ENCODE measurements around the gene CDC27.
"Not testable (repeated sequence)": the region's sequence is repeated elsewhere in the genome, so short reads cannot be mapped to it uniquely, and the experiment has no call there.

CDC27 gene

DNA sequence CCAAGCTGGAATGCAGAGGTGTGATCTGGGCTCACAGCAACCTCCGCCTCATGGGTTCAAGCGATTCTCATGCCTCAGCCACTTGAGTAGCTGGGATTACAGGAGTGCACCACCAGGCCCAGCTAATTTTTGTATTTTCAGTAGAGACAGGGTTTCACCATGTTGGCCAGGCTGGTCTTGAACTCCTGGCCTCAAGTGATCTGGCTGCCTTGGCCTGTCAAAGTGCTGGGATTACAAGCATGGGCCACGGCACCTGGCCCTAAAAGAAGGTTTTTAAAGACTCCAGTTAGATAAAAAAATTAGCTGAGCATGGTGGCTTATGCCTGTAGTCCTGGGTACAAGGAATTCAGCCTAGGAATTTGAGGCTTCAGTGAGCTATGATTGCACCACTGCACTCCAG lies 62.3 kb downstream of the CDC27 start:
- not testable (repeated sequence) for FAIRE-seq

DNA sequence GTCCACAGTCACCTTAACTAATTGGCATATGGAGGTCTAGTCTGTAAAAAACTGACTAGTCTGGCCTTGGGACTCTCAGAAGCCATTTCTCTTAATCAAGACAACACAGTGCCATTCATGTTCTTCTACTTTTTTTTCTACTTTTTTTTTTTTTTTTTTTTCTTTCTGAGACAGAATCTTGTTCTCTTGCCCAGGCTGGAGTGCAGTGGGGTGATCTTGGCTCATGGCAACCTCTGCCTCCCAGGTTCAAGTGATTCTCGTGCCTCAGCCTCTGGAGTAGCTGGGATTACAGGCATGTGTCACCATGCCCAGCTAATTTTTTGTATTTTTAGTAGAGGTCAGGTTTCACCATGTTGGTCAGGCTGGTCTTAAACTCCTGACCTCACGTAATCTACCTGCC lies 65.8 kb downstream of the CDC27 start:
- FAIRE-seq: not testable (repeated sequence)

DNA sequence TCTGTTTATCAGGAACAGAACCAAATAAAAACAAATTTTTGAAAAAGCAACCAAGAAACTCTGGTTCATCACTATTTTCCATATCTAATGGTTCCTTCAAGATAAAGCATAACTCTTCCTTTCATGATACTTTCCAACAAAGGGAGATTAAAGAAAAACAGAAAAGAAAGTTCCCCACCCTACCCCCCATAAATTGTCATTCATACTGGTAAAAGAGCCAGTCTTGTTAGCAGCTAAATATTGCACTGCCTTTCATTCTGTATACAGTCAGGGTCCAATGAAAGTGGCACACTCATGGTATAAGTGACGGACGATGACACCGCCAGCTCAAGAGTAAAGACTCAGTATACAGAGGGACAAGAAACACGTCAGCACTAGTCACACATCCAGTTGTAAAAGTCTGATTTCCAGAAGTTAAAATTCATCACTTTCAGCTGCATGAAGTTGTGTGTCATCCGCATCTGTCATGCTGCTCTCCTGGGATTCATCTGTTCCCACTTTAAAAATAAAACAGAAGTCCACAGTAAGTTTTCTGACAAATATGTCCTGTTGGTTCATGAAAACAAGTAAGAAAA lies 68.5 kb downstream of the CDC27 start:
- FAIRE-seq: no peak

DNA sequence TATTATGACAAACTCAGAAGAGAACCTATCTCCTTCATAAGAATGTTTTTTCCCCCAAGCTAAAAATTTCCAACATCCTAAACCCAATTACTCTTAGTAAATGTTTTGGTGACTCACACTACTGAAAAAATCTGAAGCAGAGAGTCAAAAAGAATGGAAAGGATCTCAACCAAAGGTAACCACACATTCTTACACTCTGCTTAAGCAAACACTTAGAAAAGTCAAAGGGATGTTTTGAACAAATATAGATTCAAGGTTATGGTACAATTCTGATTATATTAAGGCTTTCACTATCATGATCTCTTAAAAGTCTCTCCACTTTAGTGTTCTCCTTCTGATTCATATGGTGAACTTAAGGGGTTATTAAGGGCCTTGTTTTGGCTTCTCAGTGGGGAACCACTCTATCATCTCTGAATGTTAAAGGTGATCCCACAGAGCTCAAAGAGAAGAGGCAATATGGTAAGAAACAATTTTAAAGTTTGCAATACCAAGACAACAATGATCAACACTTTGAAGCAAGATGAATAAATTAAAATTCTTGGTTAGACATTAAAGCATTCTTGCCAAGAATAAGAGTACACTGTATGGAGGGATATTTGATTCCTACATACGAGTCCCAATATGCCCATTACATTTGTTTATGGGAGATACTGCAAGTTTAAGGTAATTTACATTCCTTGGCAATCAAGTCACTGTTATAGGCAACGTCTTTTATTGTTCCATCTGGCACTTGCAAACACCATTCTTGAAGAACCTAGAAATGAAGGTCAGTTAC lies 69.2 kb downstream of the CDC27 start:
- FAIRE-seq: no peak

DNA sequence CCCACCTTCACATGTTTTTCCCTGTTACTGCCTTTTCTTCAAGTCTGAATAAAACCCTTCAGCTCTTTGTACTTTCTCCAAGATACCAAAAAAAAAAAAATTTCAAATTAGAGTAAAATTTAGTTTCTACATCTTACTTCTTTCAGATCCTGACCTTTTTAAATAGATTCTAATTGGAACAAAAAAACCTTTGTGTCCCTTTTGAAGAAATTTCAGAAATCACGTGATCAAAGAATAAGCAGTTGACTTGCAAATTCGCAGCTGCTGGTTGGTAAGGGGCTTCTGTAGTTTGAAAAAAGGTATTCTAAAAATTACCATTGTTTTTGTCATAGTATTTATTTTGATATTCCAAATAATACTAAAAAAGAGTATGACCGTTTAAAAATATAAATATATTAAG lies 71.7 kb downstream of the CDC27 start:
- no peak for FAIRE-seq

DNA sequence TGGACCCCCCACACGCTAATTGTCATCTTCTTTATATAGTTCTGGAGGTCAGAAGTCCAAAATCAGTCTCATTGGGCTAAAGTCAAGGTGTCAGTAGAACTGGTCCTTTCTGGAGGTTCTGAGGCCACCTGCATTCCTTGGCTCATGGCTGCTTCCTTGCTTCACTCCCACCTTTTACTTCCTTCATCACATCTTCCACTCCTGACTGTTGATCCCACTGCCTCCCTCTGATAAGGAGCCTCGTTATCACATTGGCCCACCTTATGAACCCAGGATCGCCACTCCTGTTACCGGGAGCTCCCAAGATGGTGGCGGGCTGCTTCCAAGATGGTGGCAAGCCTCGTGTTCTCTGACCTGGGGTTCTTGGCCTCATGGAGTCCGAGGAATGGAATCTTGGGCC lies 83.0 kb downstream of the CDC27 start:
- FAIRE-seq: no peak

DNA sequence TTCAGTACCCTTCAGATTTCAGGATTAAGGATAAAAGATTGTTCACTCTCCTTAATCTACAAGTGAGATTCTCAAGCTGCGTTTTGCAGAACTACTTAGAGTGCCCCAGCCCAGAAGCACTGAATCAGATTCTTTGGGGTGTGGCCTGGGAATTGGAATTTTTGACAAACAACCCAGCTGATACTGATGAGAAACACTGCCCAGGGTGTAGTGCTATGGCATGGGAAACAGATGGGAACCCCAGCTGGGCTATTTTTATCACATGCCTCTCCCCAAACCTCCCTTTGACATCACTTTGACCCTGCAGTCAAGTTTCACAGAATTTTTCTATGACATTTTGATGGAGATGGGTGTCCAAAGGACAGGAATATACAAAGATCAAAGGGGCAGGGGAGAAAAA lies 83.8 kb downstream of the CDC27 start:
- not testable (repeated sequence) for FAIRE-seq

DNA sequence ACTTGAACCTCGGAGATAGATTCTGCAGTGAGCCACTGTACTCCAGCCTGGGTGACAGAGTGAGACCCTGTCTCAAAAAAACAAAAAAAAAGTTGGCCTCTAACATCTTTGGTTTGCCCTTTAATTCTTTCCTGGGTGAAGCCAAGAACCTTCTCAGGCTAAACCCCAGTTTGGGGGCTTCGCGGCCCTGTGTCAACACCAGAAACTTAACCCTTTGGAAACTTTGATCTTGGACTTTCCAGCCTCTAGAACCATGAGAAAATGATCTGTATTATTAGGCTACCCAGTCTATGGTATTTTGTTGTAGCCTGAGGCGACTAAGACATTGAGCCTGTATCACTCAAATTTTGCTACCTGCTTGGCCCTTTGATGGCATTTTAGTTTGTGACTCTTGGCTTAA lies 86.2 kb downstream of the CDC27 start:
- no peak for FAIRE-seq

DNA sequence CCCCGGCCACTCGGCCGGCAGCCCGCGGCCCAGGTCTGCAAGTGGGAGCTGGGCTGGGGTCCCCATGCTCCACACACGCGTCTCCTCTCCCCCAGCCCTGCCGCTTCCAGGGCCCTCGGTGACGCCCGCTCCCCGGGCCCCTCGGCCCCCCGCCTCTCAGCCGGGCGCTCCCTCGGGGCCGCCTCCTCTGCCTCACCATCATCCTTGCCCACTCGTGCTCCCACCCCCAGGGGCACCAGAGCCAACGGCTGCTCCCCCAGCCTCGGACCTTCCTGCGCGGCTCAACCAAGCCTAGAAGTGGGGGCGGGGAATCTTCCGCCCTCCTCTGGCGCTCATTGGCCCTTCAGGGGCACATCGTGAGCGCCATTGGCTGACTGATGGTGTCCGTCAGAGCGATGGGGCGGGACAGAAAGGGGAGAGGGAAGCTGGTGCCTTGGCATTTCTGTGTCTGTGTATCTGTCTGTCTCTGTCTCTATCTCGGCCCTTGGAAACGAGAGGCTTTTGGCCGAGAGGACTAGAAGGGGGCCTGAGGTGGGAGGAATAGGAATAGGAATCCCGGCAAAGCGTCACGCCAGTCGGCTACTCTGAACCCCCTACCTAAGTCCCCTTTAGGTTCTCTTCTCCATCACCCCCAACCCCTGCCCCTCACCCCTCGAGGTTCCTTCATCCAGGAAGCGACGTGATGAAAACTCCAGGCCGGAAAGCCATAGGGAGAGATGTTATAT lies 88.9 kb downstream of the CDC27 start:
- FAIRE-seq: peak; percentile 63

DNA sequence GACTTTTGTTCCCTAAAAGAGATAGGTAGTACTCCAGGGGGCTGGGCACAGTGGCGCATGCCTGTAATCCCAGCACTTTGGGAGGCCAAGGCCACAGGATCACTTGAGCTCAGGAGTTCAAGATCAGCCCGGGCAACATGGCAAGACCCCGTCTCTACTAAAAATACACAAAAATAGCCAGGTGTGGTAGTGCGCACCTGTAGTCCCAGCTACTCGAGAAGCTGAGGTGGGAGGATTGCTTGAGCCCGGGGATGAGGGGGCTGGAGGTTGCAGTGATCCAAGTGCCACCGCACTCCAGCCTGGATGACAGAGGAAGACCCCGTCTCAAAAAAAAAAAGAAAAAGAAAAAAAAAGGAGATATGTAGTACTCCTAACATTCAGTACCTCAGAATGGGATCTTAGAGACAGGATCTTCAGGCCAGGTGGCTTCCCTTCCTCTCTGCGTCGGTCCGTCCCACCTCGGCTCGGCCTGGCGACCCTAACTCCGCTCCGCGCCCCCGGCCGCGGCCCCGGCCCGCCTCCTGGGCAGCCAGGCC lies 89.6 kb downstream of the CDC27 start:
- no peak for FAIRE-seq

DNA sequence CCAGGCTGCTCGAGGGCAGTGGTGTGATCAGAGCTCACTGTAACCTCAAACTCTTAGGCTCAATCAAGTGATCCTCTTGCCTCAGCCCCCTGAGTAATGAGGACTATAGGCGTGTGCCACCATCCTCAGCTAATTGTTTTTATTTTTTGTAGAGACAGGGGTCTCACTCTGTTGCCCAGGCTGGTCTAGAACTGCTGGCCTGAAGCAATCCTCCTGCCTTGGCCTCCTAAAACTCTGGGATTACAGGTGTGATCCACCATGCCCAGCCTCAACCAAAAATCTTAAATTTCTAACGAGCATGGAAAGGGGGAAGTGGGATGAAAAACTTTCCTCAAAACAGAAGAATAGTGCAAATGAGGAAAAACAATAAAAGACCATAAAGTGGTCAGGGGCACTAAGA lies 92.8 kb downstream of the CDC27 start:
- no peak for FAIRE-seq

DNA sequence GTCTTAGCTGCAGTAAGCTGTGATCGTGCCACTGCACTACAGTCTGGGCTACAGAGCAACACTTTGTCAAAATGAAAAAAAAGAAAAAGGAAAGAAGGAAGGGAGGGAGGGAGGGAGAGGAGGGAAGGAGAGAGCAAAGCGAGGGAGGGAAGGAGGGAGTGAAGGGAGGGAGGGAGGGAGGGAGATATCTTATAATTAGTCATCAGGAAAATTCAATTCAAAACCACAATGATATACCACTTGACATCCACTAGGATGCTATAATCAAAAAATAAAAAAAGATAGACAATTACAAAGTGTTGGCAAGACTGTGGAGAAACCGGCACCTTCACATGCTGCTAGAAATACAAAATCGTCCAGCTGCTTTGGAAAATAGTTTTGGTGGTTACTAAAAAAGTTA lies 93.8 kb downstream of the CDC27 start:
- FAIRE-seq: no peak

DNA sequence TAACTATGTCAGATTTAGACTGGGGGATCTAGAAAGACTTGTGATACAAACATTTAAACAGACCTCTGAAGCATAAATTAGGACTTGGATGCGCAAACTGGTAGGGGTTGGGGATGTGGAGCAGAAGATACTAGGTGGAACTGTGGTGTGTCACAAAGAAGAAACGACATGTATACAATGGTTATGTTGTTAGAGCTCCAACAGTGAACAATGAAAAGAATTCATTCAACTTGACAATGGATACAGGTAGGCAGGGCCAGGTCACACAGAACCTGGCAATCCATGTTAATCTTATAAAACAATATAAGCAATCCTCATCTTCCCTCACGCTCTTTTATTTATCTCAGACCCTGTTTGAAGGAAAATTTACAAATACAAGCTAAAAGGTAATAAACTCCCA lies 102.0 kb downstream of the CDC27 start:
- FAIRE-seq: no peak

DNA sequence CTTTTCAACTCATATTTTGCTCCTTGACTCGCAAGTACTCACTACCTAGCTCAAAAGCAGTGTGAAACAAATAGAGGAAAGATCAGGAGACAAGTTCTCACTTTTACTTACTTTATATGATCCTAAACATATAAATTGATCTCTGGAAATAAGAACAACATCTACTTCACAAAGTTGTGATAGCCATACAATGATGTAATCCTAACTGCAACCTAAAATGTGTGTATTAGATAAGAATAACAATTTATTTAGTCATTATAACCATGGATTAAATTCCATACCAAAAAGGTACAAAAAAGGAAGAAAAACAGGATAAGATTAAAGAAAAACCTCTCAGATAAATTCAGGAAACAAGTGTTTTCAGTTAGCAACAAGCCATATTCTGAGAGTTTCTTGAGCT lies 103.4 kb downstream of the CDC27 start:
- no peak for FAIRE-seq

DNA sequence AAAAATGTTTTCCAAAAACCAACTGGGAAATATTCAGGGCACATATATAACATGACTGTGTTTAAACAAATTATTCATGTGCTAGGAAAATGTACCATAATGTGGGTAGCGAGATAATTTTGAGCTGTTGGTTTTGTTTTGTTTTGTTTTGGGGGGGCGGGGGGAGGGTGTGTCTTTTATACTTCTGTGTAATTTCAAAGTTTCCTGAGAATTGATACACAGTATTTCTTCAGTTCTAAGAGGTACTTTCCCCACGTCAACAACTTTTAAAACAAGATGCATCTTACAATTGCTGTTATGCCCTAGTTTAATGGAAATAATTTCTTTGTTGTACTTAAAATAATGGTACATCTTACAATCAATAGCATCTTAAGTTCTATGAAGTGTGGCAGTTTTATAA lies 110.3 kb downstream of the CDC27 start:
- no peak for FAIRE-seq

DNA sequence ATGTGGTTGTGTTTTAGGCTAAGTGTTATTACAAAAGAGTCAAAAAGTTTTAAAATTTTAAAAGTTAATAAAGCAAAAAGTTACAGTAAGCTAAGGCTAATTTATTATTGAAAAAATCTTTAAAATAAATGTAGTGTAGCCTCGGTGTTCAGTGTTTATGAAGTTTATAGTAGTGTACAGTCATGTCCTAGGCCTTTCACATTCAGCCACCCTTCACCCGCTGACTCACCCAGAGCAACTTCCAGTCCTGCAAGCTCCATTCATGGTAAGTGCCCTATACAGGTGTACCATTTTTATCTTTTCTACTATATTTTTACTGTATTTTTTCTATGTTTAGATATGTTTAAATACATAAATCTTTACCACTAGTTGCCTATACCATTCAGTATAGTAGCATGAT lies 111.5 kb downstream of the CDC27 start:
- no peak for FAIRE-seq

DNA sequence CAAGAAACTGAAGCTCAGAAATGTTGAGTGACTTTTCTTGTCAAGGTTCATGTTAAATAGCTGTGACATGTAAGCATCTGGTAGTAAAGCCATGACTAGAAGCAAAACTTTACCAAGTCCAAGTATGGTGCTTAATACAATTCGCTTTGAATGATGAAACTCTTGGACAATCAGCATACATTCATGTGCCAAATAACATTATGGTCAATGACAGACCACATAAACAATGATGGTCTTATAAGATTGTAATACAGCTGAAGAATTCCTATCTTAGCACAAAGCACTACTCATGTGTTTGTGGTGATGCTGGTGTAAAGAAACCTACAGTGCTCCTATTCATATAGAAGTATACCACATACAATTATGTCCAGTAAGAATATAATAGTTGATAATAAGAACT lies 112.9 kb downstream of the CDC27 start:
- no peak for FAIRE-seq

DNA sequence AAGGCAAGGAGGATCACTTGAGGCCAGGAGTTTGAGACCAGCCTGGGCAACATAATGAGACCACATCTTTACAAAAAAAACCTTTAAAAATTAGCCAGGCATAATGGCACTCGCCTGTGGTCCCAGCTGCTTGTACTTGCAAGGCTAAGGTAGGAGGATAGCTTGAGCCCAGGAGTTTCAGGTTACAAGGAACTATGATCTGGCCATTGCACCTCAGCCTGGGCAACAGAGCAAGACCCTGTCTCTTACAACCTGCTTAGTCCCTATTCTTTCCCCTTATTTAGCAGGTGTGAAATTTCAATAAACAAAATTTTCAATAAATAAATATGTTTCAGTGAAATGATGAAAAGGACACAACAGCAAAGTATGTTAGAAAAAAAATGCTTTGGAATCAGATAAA lies 114.7 kb downstream of the CDC27 start:
- not testable (repeated sequence) for FAIRE-seq

DNA sequence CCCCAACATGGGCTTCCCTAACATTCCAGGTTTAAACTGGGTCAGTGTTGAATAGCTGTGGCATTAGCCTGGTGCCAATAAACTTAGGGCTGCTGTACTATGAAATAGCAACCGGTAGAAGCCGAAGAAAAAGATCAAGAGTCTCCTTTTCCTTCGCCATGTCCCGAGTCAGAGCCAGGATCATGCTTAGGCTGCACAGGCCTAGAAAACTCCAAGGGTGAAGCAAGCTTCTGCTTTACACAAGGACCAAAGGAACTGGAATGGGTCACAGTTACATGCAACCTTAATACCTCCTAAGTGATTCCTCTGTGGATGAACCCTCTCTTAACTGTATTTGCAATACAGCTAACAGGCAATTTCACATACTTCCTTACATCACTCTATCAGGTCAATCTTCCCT lies 115.5 kb downstream of the CDC27 start:
- FAIRE-seq: not testable (repeated sequence)

DNA sequence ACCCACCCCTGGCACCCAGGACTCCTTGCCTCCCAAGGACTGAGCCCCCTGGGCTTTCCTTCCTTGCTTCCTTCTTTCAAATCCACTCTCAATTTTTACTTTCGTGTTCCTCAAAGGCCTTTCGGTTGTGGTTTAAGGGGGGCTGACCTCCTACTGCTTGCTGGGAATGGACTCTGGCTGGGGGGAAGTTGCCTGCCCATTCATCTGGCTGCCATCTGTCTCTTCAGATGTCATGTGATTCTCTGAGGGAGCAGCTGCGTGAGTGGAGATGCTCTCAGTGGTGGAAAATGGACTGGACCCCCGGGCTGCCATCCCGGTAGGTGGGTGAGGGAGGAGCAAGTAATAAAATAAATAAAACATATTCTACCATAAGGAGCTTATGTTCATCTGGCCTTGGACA lies 116.2 kb downstream of the CDC27 start:
- no peak for FAIRE-seq

DNA sequence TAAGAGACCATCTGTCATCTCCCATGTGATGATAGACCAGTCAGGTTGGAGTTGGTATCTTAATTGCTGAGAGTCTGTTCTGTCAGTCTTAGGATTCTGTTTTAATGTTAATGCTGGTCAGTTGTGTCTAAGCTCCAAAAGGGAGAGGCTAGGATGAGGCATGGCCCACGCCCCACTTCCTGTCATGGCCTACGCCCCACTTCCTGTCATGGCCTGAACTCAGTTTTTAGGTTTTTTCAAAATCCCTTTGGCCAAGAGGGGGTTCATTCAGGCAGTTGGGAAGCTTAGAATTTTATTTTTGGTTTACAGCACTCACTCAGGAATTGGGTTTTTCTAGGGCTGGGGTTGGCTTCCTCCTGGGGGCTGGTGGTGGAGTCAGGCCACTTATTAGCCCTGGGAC lies 117.9 kb downstream of the CDC27 start:
- FAIRE-seq: not testable (repeated sequence)

DNA sequence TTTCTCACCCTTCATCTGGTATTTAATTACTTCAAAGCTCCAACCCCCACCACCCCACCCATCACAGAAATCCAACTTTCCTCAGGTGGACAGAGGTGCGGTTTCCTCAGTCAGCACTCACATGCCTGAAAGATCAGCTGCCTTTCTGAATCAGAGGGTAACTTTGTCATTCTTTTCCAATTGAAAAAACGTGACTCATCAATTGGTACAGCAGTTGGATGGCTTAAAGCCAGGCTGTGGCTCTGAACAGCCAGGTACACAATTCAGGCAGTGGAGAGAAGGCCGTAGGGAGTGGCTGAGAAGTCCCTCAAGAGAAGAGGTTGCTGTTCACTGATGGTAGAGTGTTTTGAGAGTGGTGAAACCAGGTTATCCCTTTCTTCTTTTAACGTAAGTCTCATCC lies 118.8 kb downstream of the CDC27 start:
- FAIRE-seq: not testable (repeated sequence)
